ENCODE results near the gene NDUFAF3.
A peak's percentile ranks its signal among the peaks of the same experiment; 100 is the strongest.

Gene NDUFAF3

DNA sequence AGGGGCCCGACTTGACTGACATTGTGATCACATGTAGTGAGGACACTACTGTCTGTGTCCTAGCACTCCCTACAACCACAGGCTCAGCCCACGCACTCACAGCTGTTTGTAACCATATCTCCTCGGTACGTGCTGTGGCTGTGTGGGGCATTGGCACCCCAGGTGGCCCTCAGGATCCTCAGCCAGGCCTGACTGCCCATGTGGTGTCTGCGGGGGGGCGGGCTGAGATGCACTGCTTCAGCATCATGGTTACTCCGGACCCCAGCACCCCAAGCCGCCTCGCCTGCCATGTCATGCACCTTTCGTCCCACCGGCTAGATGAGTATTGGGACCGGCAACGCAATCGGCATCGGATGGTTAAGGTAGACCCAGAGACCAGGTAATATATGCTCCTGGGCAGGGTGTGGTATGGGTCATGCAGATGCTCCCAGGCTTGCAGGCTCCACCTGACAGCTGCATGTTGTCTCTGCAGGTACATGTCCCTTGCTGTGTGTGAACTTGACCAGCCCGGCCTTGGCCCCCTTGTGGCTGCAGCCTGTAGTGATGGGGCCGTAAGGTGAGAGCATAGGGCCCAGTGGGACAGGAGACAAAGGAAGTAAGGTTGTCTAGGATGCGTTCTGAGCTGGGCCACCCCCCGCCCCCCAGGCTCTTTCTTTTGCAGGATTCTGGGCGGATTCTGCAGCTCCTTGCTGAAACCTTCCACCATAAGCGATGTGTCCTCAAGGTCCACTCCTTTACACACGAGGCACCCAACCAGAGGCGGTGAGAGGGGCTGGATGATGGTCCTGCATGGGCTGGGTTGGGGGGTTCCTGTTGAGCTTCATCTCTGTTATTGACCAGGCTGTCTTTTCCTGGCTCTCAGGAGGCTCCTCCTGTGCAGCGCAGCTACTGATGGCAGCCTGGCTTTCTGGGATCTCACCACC lies 7.9 kb upstream of the NDUFAF3 start:
- H3K4me1 ChIP-seq (ENCODE audit: insufficient read depth, poor library complexity, severe bottlenecking): no peaks in the 10 kb centered on the region
- peak; percentile 33; the same call in 2 of the 3 replicates for ATAC-seq (ENCODE audit: low read depth)
- DNase-seq (ENCODE audit: low spot score): no peak
- peaks cover 58% of the 10 kb centered on the region for H3K36me3 ChIP-seq (ENCODE audit: low read depth)
- H3K4me3 ChIP-seq (ENCODE audit: severe bottlenecking): no peak overlapping the region
- no peaks in the 10 kb centered on the region for H3K9me3 ChIP-seq (ENCODE audit: severe bottlenecking)
- H3K27ac ChIP-seq (ENCODE audit: poor library complexity, severe bottlenecking): no peak overlapping the region
- TF ChIP-seq, protein P1, sequence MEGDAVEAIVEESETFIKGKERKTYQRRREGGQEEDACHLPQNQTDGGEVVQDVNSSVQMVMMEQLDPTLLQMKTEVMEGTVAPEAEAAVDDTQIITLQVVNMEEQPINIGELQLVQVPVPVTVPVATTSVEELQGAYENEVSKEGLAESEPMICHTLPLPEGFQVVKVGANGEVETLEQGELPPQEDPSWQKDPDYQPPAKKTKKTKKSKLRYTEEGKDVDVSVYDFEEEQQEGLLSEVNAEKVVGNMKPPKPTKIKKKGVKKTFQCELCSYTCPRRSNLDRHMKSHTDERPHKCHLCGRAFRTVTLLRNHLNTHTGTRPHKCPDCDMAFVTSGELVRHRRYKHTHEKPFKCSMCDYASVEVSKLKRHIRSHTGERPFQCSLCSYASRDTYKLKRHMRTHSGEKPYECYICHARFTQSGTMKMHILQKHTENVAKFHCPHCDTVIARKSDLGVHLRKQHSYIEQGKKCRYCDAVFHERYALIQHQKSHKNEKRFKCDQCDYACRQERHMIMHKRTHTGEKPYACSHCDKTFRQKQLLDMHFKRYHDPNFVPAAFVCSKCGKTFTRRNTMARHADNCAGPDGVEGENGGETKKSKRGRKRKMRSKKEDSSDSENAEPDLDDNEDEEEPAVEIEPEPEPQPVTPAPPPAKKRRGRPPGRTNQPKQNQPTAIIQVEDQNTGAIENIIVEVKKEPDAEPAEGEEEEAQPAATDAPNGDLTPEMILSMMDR (IDR thresholded peaks at IDR 0.05; ENCODE audit: poor library complexity, severe bottlenecking): peak; percentile 54
- no peaks in the 10 kb centered on the region for H3K27me3 ChIP-seq (ENCODE audit: insufficient read depth, poor library complexity, severe bottlenecking)

DNA sequence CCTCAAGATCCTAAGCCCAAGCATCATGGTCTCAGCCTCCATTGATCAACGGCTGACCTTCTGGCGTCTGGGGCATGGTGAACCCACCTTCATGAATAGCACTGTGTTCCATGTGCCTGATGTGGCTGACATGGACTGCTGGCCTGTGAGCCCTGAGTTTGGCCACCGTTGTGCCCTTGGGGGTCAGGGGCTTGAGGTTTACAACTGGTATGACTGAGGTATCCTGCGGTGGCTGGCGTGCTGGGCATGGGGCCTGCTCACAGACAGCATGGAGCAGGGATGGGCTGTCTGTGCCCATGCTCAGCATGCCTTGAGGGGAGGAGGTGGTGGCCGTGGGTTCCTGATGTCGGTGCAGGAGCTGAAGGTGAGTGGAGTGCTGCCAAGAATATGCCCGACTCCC lies 6.8 kb upstream of the NDUFAF3 start:
- Histone ChIP-seq H3K4me1 (ENCODE audit: insufficient read depth, poor library complexity, severe bottlenecking) (peaks cover 4% of the 10 kb centered on the region), H3K4me3 (ENCODE audit: severe bottlenecking) (no peak overlapping the region), H3K27ac (ENCODE audit: poor library complexity, severe bottlenecking) (no peak overlapping the region), H3K9me3 (ENCODE audit: severe bottlenecking) (no peaks in the 10 kb centered on the region), H3K36me3 (ENCODE audit: low read depth) (peaks cover 58% of the 10 kb centered on the region), H3K27me3 (ENCODE audit: insufficient read depth, poor library complexity, severe bottlenecking) (no peaks in the 10 kb centered on the region)
- ATAC-seq (ENCODE audit: low read depth) (no peak), DNase-seq (ENCODE audit: low spot score) (no peak)
- TF ChIP-seq, protein P1 (IDR thresholded peaks at IDR 0.05; ENCODE audit: poor library complexity, severe bottlenecking): no peak

DNA sequence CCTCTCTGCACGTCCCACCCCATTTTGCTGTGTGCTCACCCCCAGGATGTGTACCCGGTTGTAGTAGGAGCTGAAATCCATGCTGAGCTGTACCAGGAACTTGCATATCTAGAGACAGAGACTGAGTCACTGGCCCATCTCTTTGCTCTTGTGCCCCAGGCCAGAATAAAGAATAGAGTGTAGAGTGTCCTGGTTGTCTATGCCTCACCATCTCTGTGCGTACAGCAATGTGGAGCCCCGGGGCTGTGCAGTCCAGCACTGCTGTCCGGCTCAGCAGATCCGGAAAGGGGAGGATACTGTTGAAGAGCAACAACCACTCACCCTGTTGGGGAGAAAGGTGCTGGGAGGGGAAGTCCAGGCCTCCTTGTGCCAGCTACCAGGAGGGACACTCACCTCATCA lies 6.2 kb upstream of the NDUFAF3 start:
- Histone ChIP-seq H3K4me1 (ENCODE audit: insufficient read depth, poor library complexity, severe bottlenecking) (peaks cover 4% of the 10 kb centered on the region), H3K27me3 (ENCODE audit: insufficient read depth, poor library complexity, severe bottlenecking) (no peaks in the 10 kb centered on the region), H3K27ac (ENCODE audit: poor library complexity, severe bottlenecking) (no peak overlapping the region), H3K4me3 (ENCODE audit: severe bottlenecking) (no peak overlapping the region), H3K36me3 (ENCODE audit: low read depth) (peaks cover 58% of the 10 kb centered on the region), H3K9me3 (ENCODE audit: severe bottlenecking) (no peaks in the 10 kb centered on the region)
- DNase-seq (ENCODE audit: low spot score) (no peak), ATAC-seq (ENCODE audit: low read depth) (no peak)
- TF ChIP-seq, protein P1 (IDR thresholded peaks at IDR 0.05; ENCODE audit: poor library complexity, severe bottlenecking): no peak

DNA sequence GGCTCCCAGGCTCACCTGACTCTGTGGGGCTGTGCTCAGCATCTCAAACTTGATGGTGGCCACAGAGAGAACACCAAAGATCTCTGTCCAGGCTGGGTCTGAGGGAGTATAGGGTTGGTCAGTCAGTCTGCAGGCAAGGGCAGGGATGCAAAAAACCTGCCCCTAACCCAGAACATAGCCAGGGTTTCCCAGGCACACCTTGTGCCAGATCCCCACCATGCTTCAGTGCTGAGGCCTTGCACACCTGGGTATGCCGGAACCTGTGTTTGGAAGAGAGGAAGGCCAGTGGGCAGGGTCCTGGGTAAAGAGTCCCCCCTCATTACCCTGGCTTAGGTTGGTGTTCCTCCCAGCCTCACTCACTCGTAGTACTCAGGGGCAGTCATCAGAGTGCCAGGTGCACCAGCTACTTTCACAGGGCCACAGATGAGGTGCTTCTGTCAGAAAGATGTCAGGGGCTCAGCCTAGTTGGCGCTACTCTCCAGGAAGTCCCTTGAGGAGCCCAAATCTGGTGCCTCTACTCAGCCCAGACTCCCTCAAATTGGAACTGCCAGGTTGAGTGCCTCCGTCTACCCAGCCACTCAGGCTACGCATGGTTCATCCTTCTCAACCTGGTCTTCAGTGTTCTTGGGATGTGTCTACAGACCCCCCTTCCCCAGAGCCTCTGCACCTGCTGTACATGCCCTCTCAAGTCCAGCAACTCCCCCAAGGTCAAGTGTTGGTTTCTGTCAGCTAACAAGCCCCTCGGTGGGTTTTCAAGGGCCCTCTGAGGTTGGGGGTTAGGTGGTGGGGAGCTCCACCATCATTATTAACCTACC lies 5.3 kb upstream of the NDUFAF3 start:
- DNase-seq (ENCODE audit: low spot score): no peak
- no peak for ATAC-seq (ENCODE audit: low read depth)
- Histone ChIP-seq H3K9me3 (ENCODE audit: severe bottlenecking) (no peaks in the 10 kb centered on the region), H3K27me3 (ENCODE audit: insufficient read depth, poor library complexity, severe bottlenecking) (no peaks in the 10 kb centered on the region), H3K27ac (ENCODE audit: poor library complexity, severe bottlenecking) (peak overlapping the region; percentile 88), H3K36me3 (ENCODE audit: low read depth) (peaks cover 53% of the 10 kb centered on the region), H3K4me1 (ENCODE audit: insufficient read depth, poor library complexity, severe bottlenecking) (peaks cover 4% of the 10 kb centered on the region), H3K4me3 (ENCODE audit: severe bottlenecking) (no peak overlapping the region)
- TF ChIP-seq, protein P1 (IDR thresholded peaks at IDR 0.05; ENCODE audit: poor library complexity, severe bottlenecking): no peak
